ENCODE data around the gene TRIM15. TPM values are rescaled to one million over a fixed set of nuclear protein-coding genes. Genes with fewer than 3 reads are reported as not detected.

The TRIM15 gene
- total RNA-seq, 1 experiment from 2014 or later = 0.35 TPM

GRCh38 chr6:30175765-30176164 is 12.4 kb downstream of the TRIM15 start (continued):
- TF ChIP-seq AR (CRISPR knock-in tag; IDR thresholded peaks at IDR 0.05) = no peak
- no peak for TF ChIP-seq HMGA2 (CRISPR knock-in tag; IDR thresholded peaks at IDR 0.05)
- no peak for TF ChIP-seq NFE2L1 (CRISPR knock-in tag; IDR thresholded peaks at IDR 0.05)
- TF ChIP-seq EMX1 (CRISPR knock-in tag; IDR thresholded peaks at IDR 0.05) = no peak
- TF ChIP-seq FOXP4 (CRISPR knock-in tag; IDR thresholded peaks at IDR 0.05) = no peak
- TF ChIP-seq E2F5 (CRISPR knock-in tag; IDR thresholded peaks at IDR 0.05) = no peak
- TF ChIP-seq ZNF138 (CRISPR knock-in tag; conservative IDR thresholded peaks at IDR 0.05) = no peak
- TF ChIP-seq SOX15 (CRISPR knock-in tag; IDR thresholded peaks at IDR 0.05) = no peak

GRCh38 chr6:30178837-30179236 is 15.5 kb downstream of the TRIM15 start:
- CTCF ChIA-PET = interaction anchor here (0.7 kb wide), 1 partner anchor 61 kb away, joined by 4 read pairs; no protein-coding TSS in a partner anchor
- no peak for DNase-seq (ENCODE audit: low spot score)
- H3K27me3 Mint-ChIP-seq (ENCODE audit: low read depth) = peaks cover 43% of the 10 kb centered on the region

GRCh38 chr6:30180145-30180544 is 16.8 kb downstream of the TRIM15 start:
- CTCF ChIA-PET = no interaction called here
- H3K4me3 Mint-ChIP-seq = no peak overlapping the region
- H3K4me1 Mint-ChIP-seq = peaks cover under 1% of the 10 kb centered on the region; the same call in 1 of the 2 replicates
- ATAC-seq = no peak
- peaks cover 4% of the 10 kb centered on the region for H3K36me3 Mint-ChIP-seq
- no peak for DNase-seq (ENCODE audit: low spot score)
- H3K27ac Mint-ChIP-seq = no peak overlapping the region
- H3K9me3 Mint-ChIP-seq = peaks cover 16% of the 10 kb centered on the region
- POLR2A ChIA-PET = interaction anchor here (0.6 kb wide), 1 partner anchor 26 kb away, joined by 8 read pairs; no protein-coding TSS in a partner anchor
- TF ChIP-seq FOXK1 (CRISPR knock-in tag; IDR thresholded peaks at IDR 0.05) = no peak
- no peak for TF ChIP-seq AFF4 (CRISPR knock-in tag; IDR thresholded peaks at IDR 0.05; ENCODE audit: borderline replicate concordance)
- TF ChIP-seq FOXP4 (CRISPR knock-in tag; IDR thresholded peaks at IDR 0.05) = no peak
- TF ChIP-seq PRRX2 (CRISPR knock-in tag; IDR thresholded peaks at IDR 0.05) = no peak
- H3K27me3 Mint-ChIP-seq (ENCODE audit: low read depth) = peaks cover 30% of the 10 kb centered on the region

More at GRCh38 chr6:30178837-30179236, 15.5 kb downstream of the TRIM15 start:
- Mint-ChIP-seq H3K36me3 (no peaks in the 10 kb centered on the region; the same call in 1 of the 2 replicates), H3K27ac (no peak overlapping the region), H3K4me1 (peaks cover 7% of the 10 kb centered on the region), H3K4me3 (no peak overlapping the region), H3K9me3 (peaks cover 16% of the 10 kb centered on the region)
- ATAC-seq = no peak
- POLR2A ChIA-PET = no interaction called here
- no peak for TF ChIP-seq JAZF1 (CRISPR knock-in tag; IDR thresholded peaks at IDR 0.05)
- TF ChIP-seq SMAD4 (CRISPR knock-in tag; IDR thresholded peaks at IDR 0.05) = no peak
- TF ChIP-seq TCF7 (CRISPR knock-in tag; IDR thresholded peaks at IDR 0.05; ENCODE audit: low read depth) = no peak
- no peak for TF ChIP-seq SOX15 (CRISPR knock-in tag; IDR thresholded peaks at IDR 0.05)
